GM23338 (cell line): Measurements from ENCODE around the gene CTAGE1. TPM values are rescaled to one million over a fixed set of nuclear protein-coding genes. Genes with fewer than 3 reads are reported as not detected.

ENCODE experiments used
- ATAC-seq: fragments of 200-7000 bp; cut with Tn5 transposase; 3 replicates; pipeline ENCODE4 v1.9.1; 2020
- DNase-seq: peaks from one replicate; pipeline ENCODE4 v3.0.0-alpha.2; 2015; ENCODE audit warnings: low spot score
- H2AFZ ChIP-seq: fragments of 200-600 bp; sonication (generic); 2 replicates; pipeline ENCODE4 v1.8.0; 2016; ENCODE audit warnings: antibody characterized with exemption, mild to moderate bottlenecking, moderate library complexity
- H3F3A ChIP-seq: fragments of 200-600 bp; sonication (generic); replicated peaks from 2 replicates; pipeline ENCODE4 v1.8.0; 2017; ENCODE audit warnings: antibody characterized with exemption, mixed run types, low read depth
- H3K27ac ChIP-seq: fragments of 200-600 bp; sonication (generic); 2 replicates; pipeline ENCODE4 v1.6.1; 2016; ENCODE audit warnings: low read depth
- H3K27me3 ChIP-seq: fragments of 200-600 bp; sonication (generic); 2 replicates; pipeline ENCODE4 v1.8.0; 2016; ENCODE audit warnings: mild to moderate bottlenecking, mixed run types, moderate library complexity; ENCODE audit not compliant: insufficient read depth
- H3K36me3 ChIP-seq: fragments of 200-600 bp; sonication (generic); 2 replicates; pipeline ENCODE4 v1.8.0; 2016; ENCODE audit warnings: mild to moderate bottlenecking; ENCODE audit not compliant: insufficient read depth
- H3K4me1 ChIP-seq: fragments of 200-600 bp; sonication (generic); 2 replicates; pipeline ENCODE4 v1.8.0; 2016; ENCODE audit warnings: mild to moderate bottlenecking, moderate library complexity; ENCODE audit not compliant: insufficient read depth
- H3K4me2 ChIP-seq: fragments of 200-600 bp; sonication (generic); 2 replicates; pipeline ENCODE4 v1.7.1; 2017; ENCODE audit warnings: mixed run types
- H3K4me3 ChIP-seq: fragments of 200-600 bp; sonication (generic); 2 replicates; pipeline ENCODE4 v1.6.1; 2016; ENCODE audit warnings: mixed run types
- H3K79me2 ChIP-seq: fragments of 200-600 bp; sonication (generic); replicated peaks from 2 replicates; pipeline ENCODE4 v1.8.0; 2017; ENCODE audit warnings: mild to moderate bottlenecking; ENCODE audit not compliant: insufficient read depth
- H3K9me2 ChIP-seq: fragments of 200-600 bp; sonication (generic); 2 replicates; pipeline ENCODE4 v1.8.0; 2017; ENCODE audit not compliant: insufficient read depth
- H4K20me1 ChIP-seq: fragments of 200-600 bp; sonication (generic); replicated peaks from 2 replicates; pipeline ENCODE4 v1.8.0; 2017; ENCODE audit warnings: mild to moderate bottlenecking; ENCODE audit not compliant: insufficient read depth
- H3K27ac Mint-ChIP-seq: 2 replicates; pipeline ENCODE4 v1.8.0; 2020; ENCODE audit warnings: inconsistent platforms, mild to moderate bottlenecking, moderate library complexity, mixed read lengths
- H3K27me3 Mint-ChIP-seq: 3 replicates; pipeline ENCODE4 v1.8.0; 2022; ENCODE audit warnings: low read depth, mild to moderate bottlenecking, moderate library complexity, mixed read lengths, inconsistent platforms; ENCODE audit not compliant: insufficient read depth, poor library complexity
- H3K36me3 Mint-ChIP-seq: 3 replicates; pipeline ENCODE4 v1.8.0; 2021; ENCODE audit warnings: low read depth, mild to moderate bottlenecking, inconsistent platforms, moderate library complexity, mixed read lengths
- H3K4me1 Mint-ChIP-seq: 3 replicates; pipeline ENCODE4 v1.8.0; 2020; ENCODE audit warnings: mild to moderate bottlenecking, inconsistent platforms, mixed read lengths
- H3K4me3 Mint-ChIP-seq: 3 replicates; pipeline ENCODE4 v1.8.0; 2021; ENCODE audit warnings: moderate library complexity, mild to moderate bottlenecking, inconsistent platforms, mixed read lengths
- H3K9me3 Mint-ChIP-seq: 3 replicates; pipeline ENCODE4 v1.8.0; 2020; ENCODE audit warnings: moderate library complexity, mild to moderate bottlenecking, inconsistent platforms, mixed read lengths
- CREB1 ChIP-seq: fragments of 250-450 bp; sonication (Bioruptor Pico); IDR thresholded peaks from 2 replicates; pipeline ENCODE4 v1.5.0; 2020; ENCODE audit warnings: low read depth, mild to moderate bottlenecking, moderate library complexity
- CTCF ChIP-seq, 2 experiments: fragments of 200-600 bp in 1 of 2; sonication (generic) in 1 of 2; conservative IDR thresholded peaks; 2 replicates each; pipeline versions ENCODE4 v1.5.1 to v1.6.1; 2016 to 2017; ENCODE audit warnings: antibody characterized with exemption in 2 of 2, low read depth in 2 of 2, mild to moderate bottlenecking in 2 of 2, moderate library complexity in 1 of 2
- EZH2 ChIP-seq: fragments of 200-600 bp; sonication (generic); IDR thresholded peaks from one replicate; pipeline ENCODE4 v1.8.0; 2017; ENCODE audit warnings: antibody characterized with exemption, mild to moderate bottlenecking, low read depth; ENCODE audit not compliant: unreplicated experiment
- JUNB ChIP-seq: IDR thresholded peaks from one replicate; pipeline ENCODE4 v1.6.1; 2016; ENCODE audit warnings: antibody characterized with exemption; ENCODE audit not compliant: unreplicated experiment
- POLR2AphosphoS5 ChIP-seq: IDR thresholded peaks from 2 replicates; pipeline ENCODE4 v1.6.1; 2016; ENCODE audit warnings: antibody characterized with exemption, low read depth
- STAT1 ChIP-seq: IDR thresholded peaks from one replicate; pipeline ENCODE4 v1.6.1; 2016; ENCODE audit warnings: antibody characterized with exemption; ENCODE audit not compliant: unreplicated experiment
- ZNF114 ChIP-seq: fragments of 250-450 bp; sonication (Bioruptor Pico); IDR thresholded peaks from 2 replicates; pipeline ENCODE4 v1.5.0; 2020; ENCODE audit warnings: mild to moderate bottlenecking, moderate library complexity
- ZNF331 ChIP-seq: fragments of 250-450 bp; sonication (Bioruptor Pico); IDR thresholded peaks from 2 replicates; pipeline ENCODE4 v1.5.0; 2020; ENCODE audit warnings: low read depth, mild to moderate bottlenecking, moderate library complexity
- ZNF462 ChIP-seq: fragments of 250-450 bp; sonication (Bioruptor Pico); IDR thresholded peaks from 2 replicates; pipeline ENCODE4 v1.5.0; 2020; ENCODE audit warnings: mild to moderate bottlenecking, moderate library complexity
- polyA plus RNA-seq: library from polyadenylated mRNA; unstranded; fragments of >200 nt; fragmentation: Nextera tagmentation; extraction: Ambion mirVana; gene quantifications from 2 replicates; pipeline ENCODE4 v1.2.1, GENCODE V29; 2016
- total RNA-seq: library from RNA; depleted of rRNA; stranded (reverse); fragments of >200 nt; shearing (Covaris generic); gene quantifications from 2 replicates; pipeline ENCODE4 v1.2.3, GENCODE V29; 2014
- TF ChIP-seq, protein P1 (sequence below): IDR thresholded peaks from 2 replicates; pipeline ENCODE4 v1.6.1; 2016; ENCODE audit warnings: antibody characterized with exemption

Gene CTAGE1
- total and polyA plus RNA-seq, 2 experiments from 2014 or later = 0.03 to 0.06 TPM

GRCh38 chr18:22433956-22434355 is 16.2 kb upstream of the CTAGE1 start:
- no peaks in the 10 kb centered on the region for H3K9me3 Mint-ChIP-seq
- TF ChIP-seq ZNF462 (CRISPR knock-in tag) (no peak), EZH2 (no peak), CTCF (conservative IDR thresholded peaks at IDR 0.05; ENCODE audit: low read depth in 2 of 2) (no peak), ZNF331 (CRISPR knock-in tag) (no peak), ZNF114 (no peak), POLR2AphosphoS5 (no peak), CREB1 (CRISPR knock-in tag) (no peak), STAT1 (no peak), JUNB (no peak)
- TF ChIP-seq, protein P1, sequence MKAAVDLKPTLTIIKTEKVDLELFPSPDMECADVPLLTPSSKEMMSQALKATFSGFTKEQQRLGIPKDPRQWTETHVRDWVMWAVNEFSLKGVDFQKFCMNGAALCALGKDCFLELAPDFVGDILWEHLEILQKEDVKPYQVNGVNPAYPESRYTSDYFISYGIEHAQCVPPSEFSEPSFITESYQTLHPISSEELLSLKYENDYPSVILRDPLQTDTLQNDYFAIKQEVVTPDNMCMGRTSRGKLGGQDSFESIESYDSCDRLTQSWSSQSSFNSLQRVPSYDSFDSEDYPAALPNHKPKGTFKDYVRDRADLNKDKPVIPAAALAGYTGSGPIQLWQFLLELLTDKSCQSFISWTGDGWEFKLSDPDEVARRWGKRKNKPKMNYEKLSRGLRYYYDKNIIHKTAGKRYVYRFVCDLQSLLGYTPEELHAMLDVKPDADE = no peak
- H3K4me1 Mint-ChIP-seq = no peaks in the 10 kb centered on the region
- no peak overlapping the region for H3K4me3 Mint-ChIP-seq
- no peaks in the 10 kb centered on the region for H3K27me3 ChIP-seq
- 0 out of 2 replicates have a peak, but pooled peaks cover 3% of the 10 kb centered on the region for H3K9me2 ChIP-seq
- H2AFZ ChIP-seq = no peak overlapping the region
- no peak for DNase-seq
- H3K27me3 Mint-ChIP-seq = no peaks in the 10 kb centered on the region
- H3K4me1 ChIP-seq = no peaks in the 10 kb centered on the region
- ATAC-seq = no peak
- no peaks in the 10 kb centered on the region for H3K79me2 ChIP-seq
- no peaks in the 10 kb centered on the region for H4K20me1 ChIP-seq
- no peaks in the 10 kb centered on the region for H3F3A ChIP-seq
- H3K27ac Mint-ChIP-seq = no peak overlapping the region
- no peak overlapping the region for H3K4me3 ChIP-seq
- H3K36me3 Mint-ChIP-seq = no peaks in the 10 kb centered on the region
- no peaks in the 10 kb centered on the region for H3K36me3 ChIP-seq
- no peak overlapping the region for H3K27ac ChIP-seq
- H3K4me2 ChIP-seq = no peak overlapping the region
